ENCODE results near the gene ZNF431. TPM values are rescaled to one million over a fixed set of nuclear protein-coding genes. Genes with fewer than 3 reads are reported as not detected.
A peak's percentile ranks its signal among the peaks of the same experiment; 100 is the strongest.
"Not testable (repeated sequence)": the region's sequence is repeated elsewhere in the genome, so short reads cannot be mapped to it uniquely, and the experiment has no call there.

The ZNF431 gene
- 3.8 and 4.0 TPM in 2 replicates for total RNA-seq (2014; rRNA removed; shearing (Covaris generic))

DNA sequence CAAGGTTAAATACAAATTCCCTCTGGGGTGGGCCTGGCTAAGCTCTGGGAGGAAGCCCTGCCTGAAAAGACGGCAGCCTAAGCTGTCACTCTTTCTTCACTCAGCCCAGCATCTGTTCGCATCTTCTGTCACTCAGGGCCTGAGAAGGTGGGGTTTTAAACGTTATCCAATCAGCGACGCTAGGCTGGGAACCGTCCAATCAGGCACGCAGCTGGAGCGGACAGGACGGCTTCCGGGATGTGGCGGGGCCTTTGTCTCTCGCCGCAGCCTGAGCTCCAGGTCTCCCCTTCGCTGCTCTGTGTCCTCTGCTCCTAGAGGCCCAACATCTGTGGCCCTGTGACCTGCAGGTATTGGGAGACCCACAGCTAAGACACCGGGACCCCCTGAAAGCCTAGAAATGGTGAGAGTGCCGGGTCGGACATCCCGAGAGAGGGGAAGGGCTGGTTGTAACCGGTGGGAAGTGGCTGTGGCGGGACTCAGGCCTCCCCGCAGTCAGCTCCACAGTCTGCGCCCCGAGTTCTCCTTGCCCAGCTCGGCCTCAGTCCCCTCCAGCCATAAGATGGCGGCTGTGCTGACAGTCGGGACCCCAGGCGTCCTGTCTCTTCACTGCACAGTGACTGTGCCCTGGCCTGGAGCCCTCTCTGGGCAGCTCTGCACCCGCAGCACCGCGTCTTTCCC lies at the start of gene ZNF431:
TSS of gene ZNF431 (plus strand) at position 254 of the 678 bp plus-strand sequence. CDS start at position 398, 144 bp downstream.
- peak; percentile 96 for DNase-seq (ENCODE audit: low read depth)

DNA sequence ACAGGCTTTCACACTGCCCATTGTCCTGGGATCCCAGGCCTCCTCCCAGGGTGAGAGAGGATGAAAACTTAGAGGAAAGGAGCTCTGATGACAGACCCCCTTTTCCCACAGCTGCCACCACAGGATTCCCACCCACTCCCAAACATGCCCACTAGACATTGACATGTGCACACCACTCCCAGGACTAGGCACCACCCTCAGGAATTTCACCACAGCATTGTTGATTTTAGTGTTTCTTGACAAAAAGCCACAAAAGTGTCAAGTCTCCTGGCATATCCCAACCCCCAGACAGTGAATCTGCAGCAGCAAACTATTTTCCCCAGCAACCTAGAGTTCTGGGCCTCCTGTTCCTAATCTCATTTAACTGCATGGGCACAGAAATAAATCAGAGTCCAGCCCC lies 49.7 kb upstream of the ZNF431 start:
- peak; percentile 36 for DNase-seq (ENCODE audit: low read depth)

DNA sequence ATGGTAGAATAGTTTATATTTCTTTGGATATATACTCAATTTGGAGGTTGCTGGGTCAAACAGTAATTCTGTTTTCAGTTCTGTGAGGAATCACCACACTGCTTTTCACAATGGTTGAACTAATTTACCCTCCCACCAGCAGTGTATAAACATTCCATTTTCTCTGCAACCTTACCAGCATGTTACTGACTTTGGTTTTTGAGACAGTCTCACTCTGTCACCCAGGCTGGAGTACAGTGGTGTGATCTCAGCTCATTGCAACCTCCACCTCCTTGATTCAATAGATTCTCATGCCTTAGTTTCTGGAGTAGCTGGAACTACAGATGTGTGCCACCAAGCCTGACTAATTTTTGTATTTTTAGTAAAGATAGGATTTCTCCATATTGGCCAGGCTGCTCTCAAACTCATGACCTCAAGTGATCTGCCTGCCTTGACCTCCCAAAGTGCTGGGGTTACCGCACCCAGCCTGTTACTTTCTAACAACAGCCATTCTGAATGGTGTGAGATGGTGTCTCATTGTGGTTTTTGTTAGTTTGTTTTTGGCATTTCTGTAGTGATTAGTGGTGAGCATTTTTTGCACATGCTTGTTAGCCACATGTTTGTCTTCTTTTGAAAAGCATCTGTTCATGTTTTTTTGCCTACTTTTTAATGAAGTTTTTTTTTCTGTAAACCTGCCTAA lies 47.4 kb upstream of the ZNF431 start:
- no peak for DNase-seq (ENCODE audit: low read depth)

DNA sequence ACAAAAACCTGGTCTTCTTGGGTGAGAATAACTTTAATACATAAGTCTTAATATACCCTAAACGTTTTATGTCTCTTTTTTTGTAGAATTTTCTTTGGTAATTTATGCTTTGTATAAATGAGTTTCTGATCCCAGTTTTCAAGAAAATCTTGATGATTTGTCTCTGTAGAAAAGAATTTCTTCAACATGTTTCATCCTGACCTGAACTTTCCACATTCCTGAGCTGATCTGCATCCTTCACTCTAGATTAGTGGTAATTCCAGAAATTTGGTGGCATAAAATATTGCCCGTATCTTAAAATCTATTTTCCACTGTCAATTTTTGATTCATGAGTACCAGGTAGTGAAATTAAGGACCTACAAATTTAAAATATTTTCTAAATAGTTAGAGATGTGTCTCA lies 43.5 kb upstream of the ZNF431 start:
- no peak for DNase-seq (ENCODE audit: low read depth)

DNA sequence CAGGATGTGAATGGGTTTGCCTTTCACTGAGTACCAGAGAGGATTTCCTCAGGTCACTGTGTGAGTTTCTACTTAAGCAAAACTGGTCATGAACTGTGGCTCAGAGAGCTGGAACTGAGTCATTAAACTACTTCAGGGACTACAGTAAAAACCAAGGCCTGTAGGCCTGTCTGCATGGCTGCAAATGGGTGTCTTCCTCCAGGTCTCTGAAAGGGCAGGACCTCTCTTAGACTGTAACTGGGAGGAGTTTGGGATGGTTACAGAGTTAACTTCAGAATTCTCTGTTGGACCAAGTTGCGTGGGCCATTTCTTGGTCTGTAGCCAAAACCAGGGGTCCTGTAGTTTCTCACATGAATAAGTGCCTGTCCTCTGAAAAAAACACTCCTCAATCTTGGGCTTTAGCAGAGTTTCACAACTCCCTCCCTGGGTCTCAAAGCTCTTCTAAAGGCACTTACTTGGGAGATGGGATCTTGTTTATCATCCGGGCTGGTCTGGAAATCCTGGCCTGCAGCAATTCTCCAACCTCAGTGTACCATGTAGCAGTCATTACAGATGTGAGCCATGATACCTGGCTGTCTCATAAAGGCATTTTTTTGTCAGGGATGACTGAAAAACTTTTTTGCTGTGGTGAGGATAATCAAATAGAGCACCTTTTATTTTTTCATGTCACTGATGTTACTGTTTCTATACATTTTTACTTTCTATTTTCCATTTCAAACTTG lies 40.2 kb upstream of the ZNF431 start:
- DNase-seq (ENCODE audit: low read depth): no peak

DNA sequence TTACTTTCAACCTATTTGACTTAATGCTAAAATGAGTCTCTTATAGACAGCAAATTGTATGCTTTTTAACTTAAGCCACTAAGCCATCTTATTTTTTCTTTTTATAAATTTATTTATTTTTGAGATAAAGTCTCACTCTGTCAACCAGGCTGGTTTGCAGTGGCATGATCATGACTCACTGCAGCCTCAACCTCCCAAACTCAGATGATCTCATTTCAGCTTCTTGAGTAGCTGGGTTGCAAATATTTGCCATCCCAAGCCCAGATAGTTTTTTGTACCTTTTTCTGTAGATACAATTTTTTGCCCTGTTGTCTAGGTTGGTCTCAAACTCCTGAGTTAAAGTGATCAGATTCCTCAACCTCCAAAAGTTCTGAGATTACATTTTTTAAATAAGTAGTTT lies 32.7 kb upstream of the ZNF431 start:
- DNase-seq (ENCODE audit: low read depth): no peak

DNA sequence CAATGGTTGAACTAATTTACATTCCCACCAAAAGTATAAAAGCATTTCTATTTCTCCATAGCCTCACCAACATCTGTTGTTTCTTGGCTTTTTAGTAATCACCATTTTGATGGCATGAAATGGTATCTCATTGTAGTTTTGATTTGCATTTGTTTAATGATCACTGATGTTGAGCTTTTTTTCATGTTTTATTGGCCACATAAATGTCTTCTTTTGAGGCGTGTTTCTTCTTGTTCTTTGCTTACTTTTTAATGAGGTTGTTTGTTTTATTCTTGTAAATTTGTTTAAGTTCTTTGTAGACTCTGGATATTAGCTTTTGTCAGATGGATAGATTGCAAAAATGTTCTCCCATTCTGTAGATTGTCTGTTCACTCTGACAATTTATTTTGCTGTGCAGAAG lies 31.7 kb upstream of the ZNF431 start:
- no peak for DNase-seq (ENCODE audit: low read depth)

DNA sequence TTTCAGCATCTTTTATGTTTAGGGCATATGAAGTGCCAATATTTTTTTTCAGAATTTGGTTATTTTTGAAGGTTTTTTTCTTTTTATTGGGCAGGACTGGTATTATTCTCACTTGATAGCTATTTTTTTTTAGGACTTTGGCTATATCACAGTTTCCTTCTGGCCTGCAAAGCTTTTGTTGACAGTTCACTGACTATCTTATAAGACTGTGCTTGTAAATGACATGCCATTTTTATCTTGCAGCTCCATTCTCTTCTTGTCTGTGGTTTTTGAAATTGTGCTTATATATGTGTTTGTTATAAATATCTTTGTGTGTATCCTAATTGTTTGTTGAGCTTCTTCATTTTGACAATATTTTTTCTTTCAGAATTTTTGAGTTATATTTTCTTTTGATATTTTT lies 26.4 kb upstream of the ZNF431 start:
- no peak for DNase-seq (ENCODE audit: low read depth)

DNA sequence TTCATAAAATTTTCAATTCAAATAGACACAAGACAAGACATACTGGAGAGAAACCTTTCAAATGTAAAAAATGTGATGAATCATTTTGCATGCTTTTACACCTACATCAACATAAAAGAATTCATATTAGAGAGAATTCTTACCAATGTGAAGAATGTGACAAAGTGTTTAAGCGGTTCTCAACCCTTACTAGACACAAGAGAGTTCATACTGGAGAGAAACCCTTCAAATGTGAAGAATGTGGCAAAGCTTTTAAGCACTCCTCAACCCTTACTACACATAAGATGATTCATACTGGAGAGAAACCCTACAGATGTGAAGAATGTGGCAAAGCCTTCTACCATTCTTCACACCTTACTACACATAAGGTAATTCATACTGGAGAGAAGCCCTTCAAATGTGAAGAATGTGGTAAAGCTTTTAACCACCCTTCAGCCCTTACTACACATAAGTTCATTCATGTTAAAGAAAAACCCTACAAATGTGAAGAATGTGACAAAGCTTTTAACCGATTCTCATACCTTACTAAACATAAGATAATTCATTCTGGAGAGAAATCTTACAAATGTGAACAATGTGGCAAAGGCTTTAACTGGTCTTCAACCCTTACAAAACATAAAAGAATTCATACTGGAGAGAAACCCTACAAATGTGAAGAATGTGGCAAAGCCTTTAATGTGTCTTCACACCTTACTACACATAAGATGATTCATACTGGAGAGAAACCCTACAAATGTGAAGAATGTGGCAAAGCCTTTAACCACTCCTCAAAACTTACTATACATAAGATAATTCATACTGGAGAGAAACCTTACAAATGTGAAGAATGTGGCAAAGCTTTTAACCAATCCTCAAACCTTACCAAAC lies 24.6 kb upstream of the ZNF431 start:
- DNase-seq (ENCODE audit: low read depth): no peak

DNA sequence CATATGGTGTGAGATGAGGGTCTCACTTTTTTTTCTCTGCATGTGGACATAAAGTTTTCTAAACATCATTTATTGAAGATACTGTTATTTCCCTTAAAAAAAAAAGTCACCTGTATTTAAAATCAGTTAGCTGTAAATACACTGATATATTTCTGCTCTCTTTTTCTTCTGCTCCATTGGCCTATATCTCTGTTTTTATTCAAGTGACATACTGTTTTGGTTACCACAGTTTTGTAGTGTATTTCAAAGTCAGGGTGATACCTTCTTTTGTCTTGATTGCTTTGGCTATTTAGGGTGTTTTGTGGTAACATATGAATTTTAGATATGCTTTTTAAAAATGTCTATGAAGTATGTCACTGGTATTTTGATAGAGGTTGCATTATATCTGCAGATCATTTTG lies 15.8 kb upstream of the ZNF431 start:
- DNase-seq (ENCODE audit: low read depth): no peak

DNA sequence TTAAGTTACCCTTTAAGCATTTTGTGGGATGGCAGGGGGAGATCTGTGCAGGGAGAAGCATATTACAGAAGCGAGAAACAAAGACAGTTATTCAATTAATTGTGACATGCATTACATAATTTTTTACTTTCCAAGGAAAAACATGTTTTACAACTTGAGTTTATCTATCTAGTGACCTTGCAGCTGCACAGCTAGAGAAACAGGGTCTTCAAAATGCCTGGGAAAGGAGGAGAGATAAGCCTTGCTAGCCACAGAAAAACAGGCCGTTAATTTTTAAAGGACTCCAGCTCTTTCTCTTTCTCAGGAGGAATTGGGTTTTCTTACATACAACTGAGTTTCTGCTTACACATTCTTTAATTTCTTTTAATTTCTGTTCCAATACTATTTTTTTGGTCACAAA lies 14.8 kb upstream of the ZNF431 start:
- DNase-seq (ENCODE audit: low read depth): no peak

DNA sequence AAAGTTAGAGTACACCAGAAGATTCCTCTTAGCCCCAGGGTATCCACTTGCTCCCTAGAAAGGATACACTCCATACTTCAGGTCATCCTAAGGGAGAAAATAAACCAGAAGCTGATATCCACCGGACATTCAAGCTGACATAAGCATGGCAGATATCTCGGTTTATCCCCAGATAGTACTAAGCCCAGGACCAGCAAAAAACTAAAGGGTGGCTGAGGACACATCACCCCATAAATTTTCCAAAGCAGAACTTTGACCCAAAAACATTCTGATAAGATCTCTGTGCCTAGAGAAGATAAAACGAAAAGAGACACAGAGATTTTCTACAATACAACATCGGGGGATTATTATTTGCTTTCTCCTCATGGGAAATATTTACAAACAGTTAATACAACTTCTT lies 13.9 kb upstream of the ZNF431 start:
- DNase-seq (ENCODE audit: low read depth): no peak

DNA sequence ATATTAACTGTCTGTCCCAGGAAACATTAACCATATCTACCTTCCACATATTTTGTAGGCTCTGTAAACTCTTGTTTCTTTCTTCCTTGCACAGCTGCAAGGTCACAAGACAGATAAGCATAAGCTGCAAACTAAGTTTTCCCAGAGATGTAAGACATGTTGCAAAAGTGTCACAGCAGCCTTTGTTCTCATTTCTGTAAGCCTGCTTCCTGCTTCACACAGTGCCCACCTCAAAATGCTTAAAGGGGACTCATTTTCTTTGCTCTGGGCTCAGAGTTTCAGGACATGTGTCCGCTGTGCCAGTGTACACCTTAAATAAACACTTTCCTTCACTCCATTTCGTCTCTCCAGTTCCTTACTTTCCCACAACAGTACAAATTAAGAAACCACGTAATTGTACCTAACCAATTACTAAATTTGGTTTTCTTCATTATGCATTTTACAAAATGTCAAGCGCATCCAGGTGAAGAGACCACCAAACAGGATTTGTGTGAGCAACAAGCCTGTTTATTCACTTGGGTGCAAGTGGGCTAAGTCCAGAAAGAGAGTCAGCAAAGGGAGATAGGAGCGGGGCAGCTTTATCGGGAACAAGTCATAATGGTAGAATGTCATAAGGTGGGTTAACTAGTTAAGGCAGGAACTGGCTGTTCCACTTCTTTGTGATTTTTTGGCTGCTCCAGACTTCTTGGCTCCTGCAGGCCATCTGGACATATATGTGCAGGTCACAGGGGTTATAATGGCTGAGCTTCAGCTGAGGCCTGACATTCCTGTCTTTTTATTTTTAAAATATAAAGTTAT lies 12.7 kb upstream of the ZNF431 start:
- no peak for DNase-seq (ENCODE audit: low read depth)

DNA sequence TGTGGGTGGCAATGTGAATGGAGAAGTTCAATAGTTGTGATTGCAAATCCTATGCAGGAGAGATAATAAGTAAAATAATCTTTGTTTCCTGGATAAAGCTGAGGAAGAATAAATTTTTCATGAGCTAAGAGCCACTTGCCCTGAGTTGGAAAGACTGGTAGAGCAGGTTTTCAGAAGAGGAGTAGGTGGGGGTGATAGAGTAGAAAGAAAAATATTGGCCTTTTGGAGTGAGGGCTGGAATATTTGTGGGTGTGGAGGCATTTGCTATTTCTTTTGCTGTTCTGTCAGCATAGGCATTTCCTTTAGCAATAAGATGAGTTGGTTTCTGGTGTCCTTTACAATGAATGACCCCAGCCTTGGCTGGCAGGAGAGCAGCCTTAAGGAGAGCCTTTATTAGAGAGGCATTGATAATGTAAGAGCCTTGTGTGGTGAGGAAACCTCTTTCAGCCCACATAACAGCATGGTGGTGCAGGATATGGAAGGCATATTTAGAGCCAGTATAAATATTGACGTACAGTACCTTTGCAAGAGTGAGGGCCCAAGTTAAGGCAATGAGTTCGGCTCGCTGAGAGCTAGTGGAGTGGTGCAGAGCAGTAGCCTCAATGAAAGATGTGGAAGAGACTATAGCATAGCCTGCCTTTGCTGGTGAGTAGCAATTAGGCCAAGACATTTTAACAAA lies 11.6 kb upstream of the ZNF431 start:
- DNase-seq (ENCODE audit: low read depth): no peak

DNA sequence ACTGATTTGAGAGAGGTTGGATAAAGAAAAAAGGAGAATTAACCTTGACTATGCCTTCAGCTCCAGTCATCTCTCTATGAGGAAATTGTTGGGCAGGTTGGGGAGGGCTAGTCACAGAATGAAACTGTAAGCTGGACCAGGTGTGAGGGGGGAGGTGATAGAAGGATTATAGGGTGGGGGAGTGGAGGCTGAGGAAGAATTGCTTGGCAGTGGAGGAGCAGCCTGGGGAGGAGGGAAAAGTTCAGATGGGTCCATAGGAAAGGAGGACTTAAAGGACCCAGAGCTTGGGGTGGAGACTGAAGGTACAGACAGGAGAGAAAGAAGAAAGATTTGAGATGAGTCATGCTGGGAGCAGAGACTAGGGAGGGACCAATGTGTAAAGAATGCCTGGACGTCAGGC lies 8.2 kb upstream of the ZNF431 start:
- no peak for DNase-seq (ENCODE audit: low read depth)

DNA sequence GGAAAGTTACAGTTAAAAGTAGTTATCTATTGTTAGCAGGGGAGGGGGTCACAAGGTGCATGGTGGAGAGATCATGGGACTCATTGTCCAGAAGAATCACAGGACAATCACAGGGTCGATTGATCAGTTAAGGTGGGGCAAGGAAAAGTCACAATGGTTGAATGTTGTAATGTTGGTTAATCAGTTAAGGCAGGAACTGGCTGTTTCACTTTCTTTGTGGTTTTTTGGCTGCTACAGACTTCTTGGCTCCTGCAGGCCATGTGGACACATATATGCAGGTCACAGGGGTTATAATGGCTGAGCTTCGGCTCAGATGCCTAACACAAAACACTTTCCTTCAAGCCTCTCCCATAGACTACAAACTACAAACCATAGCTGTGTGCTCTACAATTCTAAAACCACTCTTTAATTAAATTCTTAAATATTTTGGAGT lies 6.9 kb upstream of the ZNF431 start:
- DNase-seq (ENCODE audit: low read depth): no peak

DNA sequence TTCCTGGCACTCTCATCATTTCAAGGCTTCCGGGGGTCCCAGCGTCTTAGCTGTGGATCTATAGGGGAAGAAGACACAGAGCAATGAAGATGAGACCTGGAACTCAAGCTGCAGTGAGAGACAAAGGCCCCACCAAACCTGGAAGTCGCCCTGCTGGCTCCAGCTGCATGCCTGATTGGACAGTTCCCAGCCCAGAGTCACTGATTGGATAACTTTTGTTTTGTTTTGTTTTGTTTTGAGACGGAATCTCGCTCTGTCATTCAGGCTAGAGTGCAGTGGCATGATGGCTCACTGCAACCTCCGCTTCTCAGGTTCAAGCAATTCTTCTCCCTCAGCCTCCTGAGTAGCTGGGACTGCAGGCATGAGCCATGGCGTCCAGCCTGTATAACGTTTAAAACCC lies 6.4 kb upstream of the ZNF431 start:
- DNase-seq (ENCODE audit: low read depth): no peak

DNA sequence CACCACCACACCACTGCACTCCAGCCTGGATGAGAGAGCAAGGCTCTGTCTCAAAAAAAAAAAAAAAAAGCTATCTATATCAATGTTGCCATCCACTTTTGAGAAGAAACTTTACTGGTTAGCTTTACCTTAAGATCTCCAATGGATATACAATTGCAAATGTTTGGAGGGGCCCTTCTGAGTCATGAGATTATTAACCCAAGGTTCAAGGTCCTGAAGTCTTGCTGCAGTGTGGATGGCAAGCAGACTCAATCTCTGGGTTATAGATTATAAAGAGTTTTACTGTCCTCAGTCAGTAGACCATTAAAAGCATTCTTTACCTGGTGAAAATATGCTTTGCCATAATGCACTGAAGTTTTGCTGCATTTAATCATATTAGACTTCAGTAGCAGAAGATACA lies 3.7 kb upstream of the ZNF431 start:
- no peak for DNase-seq (ENCODE audit: low read depth)

DNA sequence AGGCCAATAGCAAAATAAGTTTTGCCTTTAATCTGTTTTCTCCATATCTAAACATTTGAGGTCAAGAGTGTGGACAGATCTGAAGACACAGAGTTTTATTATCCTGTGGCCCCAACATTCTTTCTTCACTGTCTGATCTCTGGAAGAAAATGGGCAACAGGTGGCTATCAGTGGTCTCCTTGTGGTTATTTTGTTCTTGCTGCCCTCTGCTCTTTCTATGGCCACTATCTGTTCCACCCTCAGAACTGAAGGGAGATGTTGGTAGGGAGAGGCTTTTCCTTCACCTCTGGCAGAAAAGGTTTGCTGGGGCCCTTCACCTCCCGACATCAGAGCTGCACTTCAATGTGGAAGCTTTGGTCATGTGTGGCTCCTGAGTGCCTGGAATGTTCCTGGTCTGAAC lies 834 bp upstream of the ZNF431 start:
- DNase-seq (ENCODE audit: low read depth): not testable (repeated sequence)

DNA sequence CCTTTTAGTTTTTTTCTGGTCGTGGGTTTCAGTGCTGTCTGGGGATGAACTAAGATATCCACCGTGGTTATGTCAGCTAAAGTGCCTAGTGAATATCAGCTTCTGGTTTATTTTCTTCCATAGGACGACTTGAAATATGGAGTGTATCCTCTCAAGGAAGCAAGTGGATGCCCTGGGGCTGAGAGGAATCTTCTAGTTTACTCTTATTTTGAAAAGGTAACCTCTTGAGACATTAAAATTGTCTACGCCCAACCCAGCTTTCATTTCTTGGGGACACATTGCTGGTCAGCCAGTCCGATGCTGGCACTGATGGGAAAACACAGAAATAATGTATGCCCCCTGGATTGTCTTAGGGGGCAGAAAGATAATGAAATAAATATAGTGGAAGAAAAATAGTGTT lies 1.6 kb downstream of the ZNF431 start:
- no peak for DNase-seq (ENCODE audit: low read depth)

DNA sequence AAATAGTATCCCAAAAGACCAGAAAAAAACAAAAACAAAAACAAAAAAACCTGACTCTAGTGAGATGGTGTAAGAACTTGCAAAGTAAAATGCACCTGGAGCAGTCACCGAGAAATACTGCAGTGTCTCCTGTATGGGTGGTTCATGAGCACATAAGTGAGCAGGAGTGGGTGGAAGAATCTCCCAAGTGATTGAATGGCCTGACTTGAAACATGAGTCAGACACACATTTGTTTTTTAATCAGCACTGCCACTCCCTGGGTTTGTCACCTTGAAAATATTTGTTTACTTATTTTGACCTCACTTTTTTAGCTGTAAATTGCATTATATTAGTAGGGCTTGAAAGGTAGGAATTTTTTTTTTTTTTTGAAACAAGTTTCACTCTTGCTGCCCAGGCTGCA lies 2.0 kb downstream of the ZNF431 start:
- no peak for DNase-seq (ENCODE audit: low read depth)
